ENCODE results near the gene SIM2. TPM values are rescaled to one million over a fixed set of nuclear protein-coding genes. Genes with fewer than 3 reads are reported as not detected.
A peak's percentile ranks its signal among the peaks of the same experiment; 100 is the strongest.

The SIM2 gene
- total RNA-seq, 4 donors from 2014 or later, result 20.3 to 49.4 (median 29.9) TPM

DNA sequence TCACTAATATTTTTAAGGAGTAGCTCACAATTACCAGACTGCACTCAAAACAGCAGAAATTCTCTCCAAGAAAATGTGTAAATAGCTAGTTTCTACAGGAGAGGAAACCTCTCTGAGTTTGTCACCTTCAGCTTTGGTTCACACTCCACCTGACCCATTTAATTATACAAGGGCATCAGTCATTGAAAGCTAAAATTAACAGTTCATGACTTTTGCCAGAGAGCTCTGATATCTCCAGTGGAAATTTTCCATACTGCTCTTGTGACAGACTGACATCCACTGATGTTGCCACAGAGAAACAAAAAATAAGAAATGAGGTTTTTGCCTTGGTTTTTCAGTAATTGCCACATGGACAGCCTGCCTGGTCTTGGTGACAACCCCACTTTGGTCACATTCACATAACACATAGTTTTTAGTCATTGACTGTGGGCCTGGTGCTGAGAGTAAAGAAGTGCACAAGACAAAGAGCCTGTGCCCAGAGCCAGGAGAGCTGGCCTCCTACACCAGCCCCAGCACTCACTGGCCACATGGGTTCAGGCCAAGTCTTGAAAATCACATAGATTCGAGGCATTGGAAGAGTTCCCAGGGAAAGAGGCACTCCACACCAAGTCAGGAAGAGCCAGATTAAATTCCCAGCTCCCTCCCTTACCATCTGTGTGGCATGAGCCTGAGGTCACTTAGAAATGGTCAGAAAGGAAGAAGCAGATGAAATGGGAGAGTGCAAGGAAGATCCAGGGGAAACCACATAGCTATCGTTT, 13.8 kb upstream of the SIM2 start:
- DNase-seq, result no peak
- 34 to 49% methylated on average over 2 of the region's 2 CpGs for WGBS, 2 donors
- peaks cover 0 to 18% (median 14%) of the 10 kb centered on the region in 3 donors for H3K9me3 ChIP-seq
- peaks cover 0 to 29% (median 6%) of the 10 kb centered on the region in 3 donors for H3K4me1 ChIP-seq
- peaks cover 0 to 94% (median 0%) of the 10 kb centered on the region in 4 donors for H3K27me3 ChIP-seq
- TF ChIP-seq POLR2A (IDR thresholded peaks at IDR 0.05), result no peak
- TF ChIP-seq, protein P1, sequence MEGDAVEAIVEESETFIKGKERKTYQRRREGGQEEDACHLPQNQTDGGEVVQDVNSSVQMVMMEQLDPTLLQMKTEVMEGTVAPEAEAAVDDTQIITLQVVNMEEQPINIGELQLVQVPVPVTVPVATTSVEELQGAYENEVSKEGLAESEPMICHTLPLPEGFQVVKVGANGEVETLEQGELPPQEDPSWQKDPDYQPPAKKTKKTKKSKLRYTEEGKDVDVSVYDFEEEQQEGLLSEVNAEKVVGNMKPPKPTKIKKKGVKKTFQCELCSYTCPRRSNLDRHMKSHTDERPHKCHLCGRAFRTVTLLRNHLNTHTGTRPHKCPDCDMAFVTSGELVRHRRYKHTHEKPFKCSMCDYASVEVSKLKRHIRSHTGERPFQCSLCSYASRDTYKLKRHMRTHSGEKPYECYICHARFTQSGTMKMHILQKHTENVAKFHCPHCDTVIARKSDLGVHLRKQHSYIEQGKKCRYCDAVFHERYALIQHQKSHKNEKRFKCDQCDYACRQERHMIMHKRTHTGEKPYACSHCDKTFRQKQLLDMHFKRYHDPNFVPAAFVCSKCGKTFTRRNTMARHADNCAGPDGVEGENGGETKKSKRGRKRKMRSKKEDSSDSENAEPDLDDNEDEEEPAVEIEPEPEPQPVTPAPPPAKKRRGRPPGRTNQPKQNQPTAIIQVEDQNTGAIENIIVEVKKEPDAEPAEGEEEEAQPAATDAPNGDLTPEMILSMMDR (IDR thresholded peaks at IDR 0.05), result no peak
- H3K4me3 ChIP-seq, result no peak overlapping the region
- H3K36me3 ChIP-seq, result no peaks in the 10 kb centered on the region
- intact Hi-C loops (cut with DNase I), result no loop called here
- H3K27ac ChIP-seq, result no peak overlapping the region

DNA sequence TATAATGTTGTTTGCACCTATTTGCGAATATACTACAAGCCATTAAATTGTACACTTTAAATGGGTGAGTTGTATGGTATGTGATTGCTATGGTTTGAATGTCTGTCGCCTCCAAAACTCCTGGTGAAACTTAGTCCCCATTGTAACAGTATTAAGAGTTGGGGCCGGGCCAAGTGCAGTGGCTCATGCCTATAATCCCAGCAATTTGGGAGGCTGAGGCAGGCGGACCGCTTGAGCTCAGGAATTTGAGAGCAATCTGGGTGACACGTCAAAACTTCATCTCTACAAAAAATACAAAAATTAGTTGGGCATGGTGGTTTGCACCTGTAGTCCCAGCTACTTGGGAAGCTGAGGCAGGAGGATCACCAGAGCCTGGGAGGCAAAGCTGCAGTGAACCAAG, 12.0 kb upstream of the SIM2 start:
- intact Hi-C loops (cut with DNase I), result no loop called here
- TF ChIP-seq, protein P1 (IDR thresholded peaks at IDR 0.05), result no peak
- TF ChIP-seq POLR2A (IDR thresholded peaks at IDR 0.05), result no peak
- no peaks in the 10 kb centered on the region for H3K9me3 ChIP-seq
- WGBS, 2 donors, result 64 to 70% methylated on average over 6 of the region's 6 CpGs
- no peak overlapping the region for H3K27ac ChIP-seq
- H3K27me3 ChIP-seq, result peaks cover 0 to 95% (median 2%) of the 10 kb centered on the region in 4 donors
- H3K36me3 ChIP-seq, result no peaks in the 10 kb centered on the region
- peaks cover 0 to 47% (median 6%) of the 10 kb centered on the region in 3 donors for H3K4me1 ChIP-seq
- H3K4me3 ChIP-seq, result no peak overlapping the region
- DNase-seq, result no peak

DNA sequence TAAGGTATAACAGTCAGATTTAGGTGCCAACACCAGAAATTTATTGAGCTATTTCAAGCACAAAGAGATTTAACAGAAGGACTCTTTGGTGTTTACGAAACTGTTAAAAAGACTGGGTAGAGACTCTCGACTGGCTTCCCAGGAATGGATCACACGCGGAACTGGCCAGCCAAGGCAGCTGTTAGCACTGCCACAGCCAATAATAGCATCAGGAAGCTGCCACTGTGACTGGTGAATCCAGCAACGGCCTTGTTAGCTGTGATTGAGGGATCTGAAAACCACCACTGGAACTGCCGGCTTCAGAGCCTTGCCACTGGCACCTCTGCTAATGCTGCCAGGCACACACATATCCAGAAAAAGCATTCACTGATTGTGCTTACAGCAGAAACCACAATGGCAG, 10.6 kb upstream of the SIM2 start:
- H3K36me3 ChIP-seq, result no peaks in the 10 kb centered on the region
- TF ChIP-seq, protein P1 (IDR thresholded peaks at IDR 0.05), result no peak
- TF ChIP-seq POLR2A (IDR thresholded peaks at IDR 0.05), result no peak
- H3K4me3 ChIP-seq, result no peak overlapping the region
- intact Hi-C loops (cut with DNase I), result no loop called here
- peak overlapping the region in 2 of 4 donors; percentile 95 to 96 for H3K27ac ChIP-seq
- H3K9me3 ChIP-seq, result no peaks in the 10 kb centered on the region
- H3K4me1 ChIP-seq, result peaks cover 0 to 61% (median 9%) of the 10 kb centered on the region in 3 donors
- no peak for DNase-seq
- peaks cover 0 to 100% (median 9%) of the 10 kb centered on the region in 4 donors for H3K27me3 ChIP-seq
- WGBS, 2 donors, result 59 to 65% methylated on average over 5 of the region's 6 CpGs

DNA sequence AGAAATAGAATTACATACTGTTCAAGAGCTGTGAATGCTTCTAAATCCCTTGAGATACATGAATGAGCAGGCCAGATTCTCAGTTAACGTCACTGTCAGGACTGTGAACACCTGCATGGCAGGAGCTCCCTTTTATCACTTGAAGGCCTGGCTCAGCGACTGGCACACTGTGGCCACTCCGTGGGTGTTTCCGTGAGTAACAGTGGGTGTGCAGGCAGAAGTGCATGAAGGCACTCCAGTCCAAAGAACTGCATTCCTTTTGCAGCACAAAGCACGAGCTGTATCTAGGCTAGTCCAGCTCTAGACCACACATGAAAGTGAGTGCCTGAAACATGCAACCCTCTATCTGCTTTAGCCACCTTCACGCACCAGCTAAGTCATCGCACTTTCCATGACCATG, 9.6 kb upstream of the SIM2 start:
- Histone ChIP-seq H3K36me3 (no peaks in the 10 kb centered on the region), H3K9me3 (no peaks in the 10 kb centered on the region), H3K27ac (peak overlapping the region; percentile 35 to 96 (median 67)), H3K4me3 (no peak overlapping the region), H3K4me1 (peaks cover 0 to 71% (median 15%) of the 10 kb centered on the region in 3 donors), H3K27me3 (peaks cover 0 to 100% (median 19%) of the 10 kb centered on the region in 4 donors)
- DNase-seq, result no peak
- WGBS, 2 donors, result 51% methylated on average over 7 of the region's 7 CpGs
- TF ChIP-seq POLR2A (IDR thresholded peaks at IDR 0.05), result peak in 1 of 4 donors; percentile 34
- TF ChIP-seq, protein P1 (IDR thresholded peaks at IDR 0.05), result no peak
- intact Hi-C loops (cut with DNase I), result no loop called here
